LoVo (cell line): ENCODE results near the gene TMEM39A.

Experiments used
- DNase-seq: peaks from one replicate; pipeline ENCODE4 v3.0.0-alpha.2; 2016; ENCODE audit warnings: low spot score

The TMEM39A gene

GRCh38 chr3:119401069-119401468 lies 62.3 kb downstream of the TMEM39A start:
- no peak for DNase-seq

GRCh38 chr3:119400466-119400865 lies 62.9 kb downstream of the TMEM39A start:
- no peak for DNase-seq

GRCh38 chr3:119396870-119397269 lies 66.5 kb downstream of the TMEM39A start:
- no peak for DNase-seq

GRCh38 chr3:119395923-119396358 lies 67.5 kb downstream of the TMEM39A start:
- DNase-seq, result no peak

- DNase-seq, result no peak
Observed at GRCh38 chr3:119388577-119388976, 74.8 kb downstream of the TMEM39A start.

- no peak for DNase-seq
Observed at GRCh38 chr3:119382134-119382533, 81.3 kb downstream of the TMEM39A start.

GRCh38 chr3:119380697-119381096 lies 82.7 kb downstream of the TMEM39A start:
- DNase-seq, result no peak
